ENCODE data around the gene FFAR3.
A peak's percentile ranks its signal among the peaks of the same experiment; 100 is the strongest.

FFAR3 gene

DNA sequence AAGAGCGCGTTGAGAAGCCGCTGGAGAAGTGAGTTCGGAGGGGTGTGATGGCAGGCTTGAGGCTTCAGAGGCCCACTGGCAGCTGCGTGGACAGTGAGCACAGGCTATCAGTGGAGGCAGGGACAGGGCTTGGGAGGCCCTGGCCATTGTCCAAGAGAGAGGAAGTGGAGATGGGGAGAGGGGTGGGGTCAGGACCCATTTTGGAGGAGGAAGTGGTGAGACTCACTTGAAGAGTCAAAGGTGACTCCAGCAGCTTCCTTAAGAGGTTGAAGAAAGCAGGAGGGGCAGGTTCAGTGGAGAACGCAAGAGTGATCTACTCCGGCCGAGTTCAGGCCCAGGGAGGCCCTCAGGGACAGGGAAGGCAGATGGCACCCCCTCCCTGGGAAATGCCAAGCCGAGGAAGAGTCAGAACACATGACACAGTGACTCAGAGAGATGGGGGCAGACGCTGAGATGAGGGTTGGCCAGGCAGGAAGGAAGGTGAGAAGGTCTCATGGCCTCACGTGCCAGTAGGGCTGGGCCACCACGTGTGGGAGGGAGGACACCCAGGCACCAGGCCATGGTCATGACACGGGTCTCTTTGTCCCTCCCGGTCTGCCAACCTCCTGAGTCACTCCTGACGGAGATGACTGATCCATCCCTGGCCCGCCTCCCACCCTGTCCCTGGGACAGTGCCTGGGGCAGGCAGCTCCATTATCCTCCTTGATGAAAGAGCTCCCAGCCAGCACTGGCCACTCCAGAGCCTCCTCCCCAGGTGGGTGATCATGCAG is 39.4 kb upstream of the FFAR3 start:
- no peak overlapping the region for H3K18ac ChIP-seq (ENCODE audit: low read depth in 1 of 2, low read length in 2 of 2)
- no peak overlapping the region for H2BK120ac ChIP-seq (ENCODE audit: low read depth, low read length)
- H3K4me1 ChIP-seq (ENCODE audit: control insufficient read depth, insufficient read depth, low read depth, low read length) = peaks cover 5% of the 10 kb centered on the region
- 52% methylated on average over 16 of the region's 16 CpGs for WGBS
- peak overlapping the region in 1 of 2 experiments; percentile 59 for H2BK12ac ChIP-seq (ENCODE audit: low read length in 2 of 2)
- peaks cover 5% of the 10 kb centered on the region for H3K9me3 ChIP-seq (ENCODE audit: control insufficient read depth, low read length)
- DNase-seq = peak; percentile 72
- H2BK15ac ChIP-seq (ENCODE audit: low read depth, poor library complexity, severe bottlenecking) = no peak overlapping the region
- no peak overlapping the region for H3K23ac ChIP-seq (ENCODE audit: low read length in 2 of 2)
- no peaks in the 10 kb centered on the region for H3K36me3 ChIP-seq (ENCODE audit: control insufficient read depth in 1 of 2, insufficient read depth in 2 of 2, low read depth in 1 of 2, low read length in 2 of 2)
- H4K91ac ChIP-seq (ENCODE audit: low read length) = peak overlapping the region; percentile 6
- no peak overlapping the region for H3K14ac ChIP-seq (ENCODE audit: low read length in 2 of 2)
- H3K9ac ChIP-seq (ENCODE audit: low read length) = peak overlapping the region; percentile 37
- H3K27me3 ChIP-seq (ENCODE audit: control insufficient read depth in 1 of 2, insufficient read depth in 1 of 2, low read length in 2 of 2) = peaks cover 0 to 6% of the 10 kb centered on the region in 2 experiments
- no peak overlapping the region for H2BK5ac ChIP-seq (ENCODE audit: low read depth, low read length, poor library complexity, severe bottlenecking)
- H3K4me2 ChIP-seq (ENCODE audit: low read length, poor library complexity, severe bottlenecking) = no peak overlapping the region
- H4K8ac ChIP-seq (ENCODE audit: low read length) = peak overlapping the region; percentile 66
- H3K4ac ChIP-seq (ENCODE audit: low read depth in 1 of 2, low read length in 2 of 2) = no peak overlapping the region
- no peaks in the 10 kb centered on the region for H3K79me1 ChIP-seq (replicated peaks; ENCODE audit: low read length, poor library complexity, severe bottlenecking)
- H3K27ac ChIP-seq (ENCODE audit: low read length, poor library complexity, severe bottlenecking) = no peak overlapping the region
- no peak overlapping the region for H2AK5ac ChIP-seq (ENCODE audit: low read length, severe bottlenecking)
- no peak overlapping the region for H2AFZ ChIP-seq (ENCODE audit: low read depth, low read length)
- H3K4me3 ChIP-seq (ENCODE audit: insufficient read depth in 1 of 2, low read depth in 1 of 2, low read length in 2 of 2) = no peak overlapping the region

DNA sequence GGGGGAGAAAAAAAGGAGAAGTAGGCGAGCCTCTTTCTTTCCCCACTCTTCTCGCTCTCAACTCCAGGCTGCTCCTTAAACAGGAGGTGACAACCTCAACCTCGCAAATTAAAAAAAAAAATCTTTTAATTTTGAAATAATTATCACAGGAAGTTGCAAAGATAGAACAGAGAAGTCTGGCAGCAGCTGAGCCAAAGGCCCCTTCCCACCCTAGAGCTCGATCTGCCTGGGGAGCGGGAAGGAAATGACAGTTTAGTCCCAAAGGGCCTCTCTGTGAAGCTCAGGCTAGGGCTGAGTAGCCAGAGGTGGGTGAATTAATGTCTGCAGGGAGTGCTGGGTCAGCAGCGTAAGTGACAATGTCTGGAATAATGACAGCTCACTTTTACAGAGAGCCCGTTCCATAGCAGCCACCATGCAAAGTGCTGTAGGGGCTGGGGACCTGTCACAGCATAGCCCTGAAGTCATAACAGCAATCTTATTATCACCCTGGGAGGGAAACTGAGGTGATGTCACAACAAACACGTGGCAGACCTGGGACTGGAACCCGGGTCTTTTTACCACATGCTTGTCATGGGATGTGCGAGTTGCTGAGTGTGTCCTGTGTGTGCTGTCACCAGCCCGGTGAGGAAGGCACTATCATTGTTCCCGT is 38.1 kb upstream of the FFAR3 start:
- Histone ChIP-seq H3K9ac (ENCODE audit: low read length) (no peak overlapping the region), H3K79me1 (replicated peaks; ENCODE audit: low read length, poor library complexity, severe bottlenecking) (no peaks in the 10 kb centered on the region), H2BK15ac (ENCODE audit: low read depth, poor library complexity, severe bottlenecking) (no peak overlapping the region), H2AFZ (ENCODE audit: low read depth, low read length) (no peak overlapping the region), H3K36me3 (ENCODE audit: control insufficient read depth in 1 of 2, insufficient read depth in 2 of 2, low read depth in 1 of 2, low read length in 2 of 2) (no peaks in the 10 kb centered on the region), H2BK120ac (ENCODE audit: low read depth, low read length) (no peak overlapping the region), H2BK12ac (ENCODE audit: low read length in 2 of 2) (no peak overlapping the region), H2AK5ac (ENCODE audit: low read length, severe bottlenecking) (no peak overlapping the region), H3K14ac (ENCODE audit: low read length in 2 of 2) (no peak overlapping the region), H3K27me3 (ENCODE audit: control insufficient read depth in 1 of 2, insufficient read depth in 1 of 2, low read length in 2 of 2) (no peaks in the 10 kb centered on the region), H3K4me2 (ENCODE audit: low read length, poor library complexity, severe bottlenecking) (no peak overlapping the region), H3K9me3 (ENCODE audit: control insufficient read depth, low read length) (peaks cover 5% of the 10 kb centered on the region), H3K27ac (ENCODE audit: low read length, poor library complexity, severe bottlenecking) (no peak overlapping the region), H3K18ac (ENCODE audit: low read depth in 1 of 2, low read length in 2 of 2) (no peak overlapping the region), H2BK5ac (ENCODE audit: low read depth, low read length, poor library complexity, severe bottlenecking) (no peak overlapping the region), H3K4me1 (ENCODE audit: control insufficient read depth, insufficient read depth, low read depth, low read length) (peaks cover 5% of the 10 kb centered on the region), H3K23ac (ENCODE audit: low read length in 2 of 2) (peak overlapping the region in 1 of 2 experiments; percentile 22), H3K4me3 (ENCODE audit: insufficient read depth in 1 of 2, low read depth in 1 of 2, low read length in 2 of 2) (no peak overlapping the region), H4K91ac (ENCODE audit: low read length) (no peak overlapping the region), H3K4ac (ENCODE audit: low read depth in 1 of 2, low read length in 2 of 2) (no peak overlapping the region), H4K8ac (ENCODE audit: low read length) (no peak overlapping the region)
- 60% methylated on average over 8 of the region's 12 CpGs for WGBS
- no peak for DNase-seq

GRCh38 chr19:35321291-35321690 is 37.0 kb upstream of the FFAR3 start:
- H2AK5ac ChIP-seq (ENCODE audit: low read length, severe bottlenecking) = no peak overlapping the region
- H2BK15ac ChIP-seq (ENCODE audit: low read depth, poor library complexity, severe bottlenecking) = no peak overlapping the region
- H4K91ac ChIP-seq (ENCODE audit: low read length) = no peak overlapping the region
- no peak overlapping the region for H3K4me2 ChIP-seq (ENCODE audit: low read length, poor library complexity, severe bottlenecking)
- WGBS = 80% methylated on average over 1 of the region's 2 CpGs
- no peak overlapping the region for H3K14ac ChIP-seq (ENCODE audit: low read length in 2 of 2)
- H3K4me3 ChIP-seq (ENCODE audit: insufficient read depth in 1 of 2, low read depth in 1 of 2, low read length in 2 of 2) = no peak overlapping the region
- peaks cover 0 to under 1% of the 10 kb centered on the region in 2 experiments for H3K27me3 ChIP-seq (ENCODE audit: control insufficient read depth in 1 of 2, insufficient read depth in 1 of 2, low read length in 2 of 2)
- no peak overlapping the region for H3K4ac ChIP-seq (ENCODE audit: low read depth in 1 of 2, low read length in 2 of 2)
- H3K9me3 ChIP-seq (ENCODE audit: control insufficient read depth, low read length) = peaks cover 5% of the 10 kb centered on the region
- H3K4me1 ChIP-seq (ENCODE audit: control insufficient read depth, insufficient read depth, low read depth, low read length) = peaks cover 5% of the 10 kb centered on the region
- H2BK5ac ChIP-seq (ENCODE audit: low read depth, low read length, poor library complexity, severe bottlenecking) = no peak overlapping the region
- H3K36me3 ChIP-seq (ENCODE audit: control insufficient read depth in 1 of 2, insufficient read depth in 2 of 2, low read depth in 1 of 2, low read length in 2 of 2) = no peaks in the 10 kb centered on the region
- no peaks in the 10 kb centered on the region for H3K79me1 ChIP-seq (replicated peaks; ENCODE audit: low read length, poor library complexity, severe bottlenecking)
- H3K9ac ChIP-seq (ENCODE audit: low read length) = no peak overlapping the region
- H4K8ac ChIP-seq (ENCODE audit: low read length) = no peak overlapping the region
- no peak for DNase-seq
- no peak overlapping the region for H3K23ac ChIP-seq (ENCODE audit: low read length in 2 of 2)
- H3K18ac ChIP-seq (ENCODE audit: low read depth in 1 of 2, low read length in 2 of 2) = no peak overlapping the region
- H2BK120ac ChIP-seq (ENCODE audit: low read depth, low read length) = no peak overlapping the region
- no peak overlapping the region for H2BK12ac ChIP-seq (ENCODE audit: low read length in 2 of 2)
- H2AFZ ChIP-seq (ENCODE audit: low read depth, low read length) = no peak overlapping the region
- no peak overlapping the region for H3K27ac ChIP-seq (ENCODE audit: low read length, poor library complexity, severe bottlenecking)

- H2AK5ac ChIP-seq (ENCODE audit: low read length, severe bottlenecking) = no peak overlapping the region
- no peak for DNase-seq
- H4K8ac ChIP-seq (ENCODE audit: low read length) = no peak overlapping the region
- H3K27me3 ChIP-seq (ENCODE audit: control insufficient read depth in 1 of 2, insufficient read depth in 1 of 2, low read length in 2 of 2) = peaks cover 3 to 5% of the 10 kb centered on the region in 2 experiments
- H3K23ac ChIP-seq (ENCODE audit: low read length in 2 of 2) = no peak overlapping the region
- no peak overlapping the region for H2BK120ac ChIP-seq (ENCODE audit: low read depth, low read length)
- H3K4me2 ChIP-seq (ENCODE audit: low read length, poor library complexity, severe bottlenecking) = no peak overlapping the region
- H2BK15ac ChIP-seq (ENCODE audit: low read depth, poor library complexity, severe bottlenecking) = no peak overlapping the region
- H3K14ac ChIP-seq (ENCODE audit: low read length in 2 of 2) = no peak overlapping the region
- no peak overlapping the region for H3K4me3 ChIP-seq (ENCODE audit: insufficient read depth in 1 of 2, low read depth in 1 of 2, low read length in 2 of 2)
- H3K79me1 ChIP-seq (replicated peaks; ENCODE audit: low read length, poor library complexity, severe bottlenecking) = no peaks in the 10 kb centered on the region
- H2AFZ ChIP-seq (ENCODE audit: low read depth, low read length) = no peak overlapping the region
- H3K4ac ChIP-seq (ENCODE audit: low read depth in 1 of 2, low read length in 2 of 2) = no peak overlapping the region
- no peak overlapping the region for H4K91ac ChIP-seq (ENCODE audit: low read length)
- WGBS = 93% methylated on average over 6 of the region's 9 CpGs
- no peak overlapping the region for H3K18ac ChIP-seq (ENCODE audit: low read depth in 1 of 2, low read length in 2 of 2)
- H3K9ac ChIP-seq (ENCODE audit: low read length) = no peak overlapping the region
- no peak overlapping the region for H3K27ac ChIP-seq (ENCODE audit: low read length, poor library complexity, severe bottlenecking)
- H3K4me1 ChIP-seq (ENCODE audit: control insufficient read depth, insufficient read depth, low read depth, low read length) = peaks cover 5% of the 10 kb centered on the region
- no peak overlapping the region for H2BK12ac ChIP-seq (ENCODE audit: low read length in 2 of 2)
- peaks cover 5% of the 10 kb centered on the region for H3K9me3 ChIP-seq (ENCODE audit: control insufficient read depth, low read length)
- no peak overlapping the region for H2BK5ac ChIP-seq (ENCODE audit: low read depth, low read length, poor library complexity, severe bottlenecking)
- no peaks in the 10 kb centered on the region for H3K36me3 ChIP-seq (ENCODE audit: control insufficient read depth in 1 of 2, insufficient read depth in 2 of 2, low read depth in 1 of 2, low read length in 2 of 2)
Measured at GRCh38 chr19:35322014-35322413, 36.2 kb upstream of the FFAR3 start.

Measured in mesenchymal stem cell (in vitro differentiated cells and primary cell).